ENCODE results near the gene BCAT1.
"Not testable (repeated sequence)": the region's sequence is repeated elsewhere in the genome, so short reads cannot be mapped to it uniquely, and the experiment has no call there.

The BCAT1 gene

GRCh38 chr12:24821691-24822090 lies 127.2 kb downstream of the BCAT1 start:
- no peak for DNase-seq (ENCODE audit: low read depth in 1 of 2, low spot score in 1 of 2)
- no peak for TF ChIP-seq JUND (IDR thresholded peaks at IDR 0.05; ENCODE audit: low read depth)
- in situ Hi-C loops (cut with HindIII; ENCODE audit: low pct_unique_long_range_greater_than_20kb, low sequenced_read_pairs) = no loop called here

GRCh38 chr12:24820872-24821271 lies 128.0 kb downstream of the BCAT1 start:
- DNase-seq (ENCODE audit: low read depth in 1 of 2, low spot score in 1 of 2) = no peak
- in situ Hi-C loops (cut with HindIII; ENCODE audit: low pct_unique_long_range_greater_than_20kb, low sequenced_read_pairs) = no loop called here
- no peak for TF ChIP-seq JUND (IDR thresholded peaks at IDR 0.05; ENCODE audit: low read depth)

- TF ChIP-seq JUND (IDR thresholded peaks at IDR 0.05; ENCODE audit: low read depth) = no peak
- in situ Hi-C loops (cut with HindIII; ENCODE audit: low pct_unique_long_range_greater_than_20kb, low sequenced_read_pairs) = no loop called here
- DNase-seq (ENCODE audit: low read depth in 1 of 2, low spot score in 1 of 2) = no peak
These were observed 130.6 kb downstream of the BCAT1 start for GRCh38 chr12:24818351-24818750.

- in situ Hi-C loops (cut with HindIII; ENCODE audit: low pct_unique_long_range_greater_than_20kb, low sequenced_read_pairs) = no loop called here
- DNase-seq (ENCODE audit: low read depth in 1 of 2, low spot score in 1 of 2) = no peak
- TF ChIP-seq JUND (IDR thresholded peaks at IDR 0.05; ENCODE audit: low read depth) = no peak
These were observed 133.8 kb downstream of the BCAT1 start for GRCh38 chr12:24815114-24815423.

GRCh38 chr12:24814379-24815113 lies 134.4 kb downstream of the BCAT1 start:
- in situ Hi-C loops (cut with HindIII; ENCODE audit: low pct_unique_long_range_greater_than_20kb, low sequenced_read_pairs) = no loop called here
- no peak for DNase-seq (ENCODE audit: low read depth in 1 of 2, low spot score in 1 of 2)

GRCh38 chr12:24810378-24810777 lies 138.5 kb downstream of the BCAT1 start:
- DNase-seq (ENCODE audit: low read depth in 1 of 2, low spot score in 1 of 2) = no peak
- TF ChIP-seq JUND (IDR thresholded peaks at IDR 0.05; ENCODE audit: low read depth) = no peak
- in situ Hi-C loops (cut with HindIII; ENCODE audit: low pct_unique_long_range_greater_than_20kb, low sequenced_read_pairs) = no loop called here

More at GRCh38 chr12:24814379-24815113, 134.4 kb downstream of the BCAT1 start:
- no peak for TF ChIP-seq JUND (IDR thresholded peaks at IDR 0.05; ENCODE audit: low read depth)

GRCh38 chr12:24809306-24809705 lies 139.6 kb downstream of the BCAT1 start:
- not testable (repeated sequence) for DNase-seq (ENCODE audit: low read depth in 1 of 2, low spot score in 1 of 2)

GRCh38 chr12:24808651-24809050 lies 140.2 kb downstream of the BCAT1 start:
- DNase-seq (ENCODE audit: low read depth in 1 of 2, low spot score in 1 of 2) = no peak
- no peak for TF ChIP-seq JUND (IDR thresholded peaks at IDR 0.05; ENCODE audit: low read depth)
- in situ Hi-C loops (cut with HindIII; ENCODE audit: low pct_unique_long_range_greater_than_20kb, low sequenced_read_pairs) = no loop called here

More at GRCh38 chr12:24809306-24809705, 139.6 kb downstream of the BCAT1 start:
- in situ Hi-C loops (cut with HindIII; ENCODE audit: low pct_unique_long_range_greater_than_20kb, low sequenced_read_pairs) = not testable (repeated sequence)

GRCh38 chr12:24806386-24806785 lies 142.5 kb downstream of the BCAT1 start:
- no peak for TF ChIP-seq JUND (IDR thresholded peaks at IDR 0.05; ENCODE audit: low read depth)
- DNase-seq (ENCODE audit: low read depth in 1 of 2, low spot score in 1 of 2) = no peak
- in situ Hi-C loops (cut with HindIII; ENCODE audit: low pct_unique_long_range_greater_than_20kb, low sequenced_read_pairs) = no loop called here

GRCh38 chr12:24803430-24804245 lies 145.3 kb downstream of the BCAT1 start:
- no peak for DNase-seq (ENCODE audit: low read depth in 1 of 2, low spot score in 1 of 2)
- in situ Hi-C loops (cut with HindIII; ENCODE audit: low pct_unique_long_range_greater_than_20kb, low sequenced_read_pairs) = no loop called here
- TF ChIP-seq JUND (IDR thresholded peaks at IDR 0.05; ENCODE audit: low read depth) = no peak

GRCh38 chr12:24798335-24798734 lies 150.6 kb downstream of the BCAT1 start:
- DNase-seq (ENCODE audit: low read depth in 1 of 2, low spot score in 1 of 2) = no peak
- in situ Hi-C loops (cut with HindIII; ENCODE audit: low pct_unique_long_range_greater_than_20kb, low sequenced_read_pairs) = no loop called here
- no peak for TF ChIP-seq JUND (IDR thresholded peaks at IDR 0.05; ENCODE audit: low read depth)

- in situ Hi-C loops (cut with HindIII; ENCODE audit: low pct_unique_long_range_greater_than_20kb, low sequenced_read_pairs) = no loop called here
- no peak for DNase-seq (ENCODE audit: low read depth in 1 of 2, low spot score in 1 of 2)
- no peak for TF ChIP-seq JUND (IDR thresholded peaks at IDR 0.05; ENCODE audit: low read depth)
These were observed 151.0 kb downstream of the BCAT1 start for GRCh38 chr12:24797901-24798300.

GRCh38 chr12:24796876-24797275 lies 152.0 kb downstream of the BCAT1 start:
- in situ Hi-C loops (cut with HindIII; ENCODE audit: low pct_unique_long_range_greater_than_20kb, low sequenced_read_pairs) = no loop called here
- no peak for TF ChIP-seq JUND (IDR thresholded peaks at IDR 0.05; ENCODE audit: low read depth)
- DNase-seq (ENCODE audit: low read depth in 1 of 2, low spot score in 1 of 2) = no peak

Data from T47D (cell line).